K562 (cell line): ENCODE measurements around the gene ZNF121. TPM values are rescaled to one million over a fixed set of nuclear protein-coding genes. Genes with fewer than 3 reads are reported as not detected.

Experiments used
- CBFA2T2 ChIP-seq: fragments of 450-650 bp; conservative IDR thresholded peaks from 2 replicates; pipeline ENCODE4 v1.6.1; 2017; ENCODE audit warnings: mild to moderate bottlenecking
- HDAC8 ChIP-seq: fragments of 450-650 bp; IDR thresholded peaks from 2 replicates; pipeline ENCODE4 v1.6.1; 2016; ENCODE audit warnings: mild to moderate bottlenecking, missing genetic modification characterization, moderate library complexity, missing compliant biosample characterization
- HMGN3 ChIP-seq: IDR thresholded peaks from 2 replicates; pipeline ENCODE4 v1.6.1; 2011; ENCODE audit warnings: borderline replicate concordance, low read depth, mild to moderate bottlenecking, mixed read lengths, low read length; ENCODE audit not compliant: insufficient read length; ENCODE audit errors: extremely low read depth
- ILK ChIP-seq: fragments of 450-650 bp; IDR thresholded peaks from 2 replicates; pipeline ENCODE4 v1.6.1; 2016; ENCODE audit warnings: missing genetic modification characterization, low read depth, mild to moderate bottlenecking, missing compliant biosample characterization, moderate library complexity, borderline replicate concordance
- KLF6 ChIP-seq: fragments of 250-450 bp; sonication (Bioruptor Pico); IDR thresholded peaks from 2 replicates; pipeline ENCODE4 v1.4.0; 2020; ENCODE audit warnings: mild to moderate bottlenecking, moderate library complexity, borderline replicate concordance
- NR2C1 ChIP-seq, 2 experiments: fragments of 450-650 bp; IDR thresholded peaks; 2 replicates each; pipeline ENCODE4 v1.6.1; 2017; ENCODE audit warnings: mild to moderate bottlenecking in 2 of 2, antibody characterized with exemption in 1 of 2, inconsistent platforms in 1 of 2, missing compliant biosample characterization in 1 of 2, missing genetic modification characterization in 1 of 2
- OTX1 ChIP-seq: fragments of 450-650 bp; formaldehyde crosslinking; IDR thresholded peaks from 2 replicates; pipeline ENCODE4 v1.4.0; 2022; ENCODE audit warnings: mild to moderate bottlenecking
- RAD51 ChIP-seq: fragments of 450-650 bp; IDR thresholded peaks from 2 replicates; pipeline ENCODE4 v1.7.1; 2016; ENCODE audit warnings: low read depth, mild to moderate bottlenecking, borderline replicate concordance
- SIN3A ChIP-seq, 2 experiments: fragments of 150-350 bp in 1 of 2; IDR thresholded peaks; 2 replicates each; pipeline ENCODE4 v1.6.1; 2011 to 2016; ENCODE audit warnings: borderline replicate concordance in 2 of 2, low read depth in 2 of 2, low read length in 2 of 2, mild to moderate bottlenecking in 2 of 2, moderate library complexity in 2 of 2; ENCODE audit not compliant: control insufficient read depth in 1 of 2
- SLC30A9 ChIP-seq: fragments of 250-450 bp; sonication (Bioruptor Pico); IDR thresholded peaks from 2 replicates; pipeline ENCODE4 v1.8.0; 2022; ENCODE audit warnings: mild to moderate bottlenecking, moderate library complexity
- SMARCB1 ChIP-seq: IDR thresholded peaks from 2 replicates; pipeline ENCODE4 v1.6.1; 2011; ENCODE audit warnings: improper control_type of control experiment, low read depth; ENCODE audit not compliant: insufficient read length
- TOE1 ChIP-seq, 2 experiments: fragments of 450-650 bp in 1 of 2; sonication (generic) in 1 of 2; formaldehyde crosslinking in 1 of 2; IDR thresholded peaks; 2 replicates each; pipeline versions ENCODE4 v1.7.1 to v1.8.0; 2016 to 2022; ENCODE audit warnings: borderline replicate concordance in 2 of 2, mild to moderate bottlenecking in 2 of 2, antibody characterized with exemption in 1 of 2, inconsistent platforms in 1 of 2, low read depth in 1 of 2, missing genetic modification reagents in 1 of 2, moderate library complexity in 1 of 2
- ZFP1 ChIP-seq: fragments of 450-650 bp; formaldehyde crosslinking; IDR thresholded peaks from 2 replicates; pipeline ENCODE4 v1.4.0; 2020; ENCODE audit warnings: mild to moderate bottlenecking, mixed read lengths
- ZNF609 ChIP-seq: sonication (generic); formaldehyde crosslinking; IDR thresholded peaks from 2 replicates; pipeline ENCODE4 v1.8.1; 2023; ENCODE audit warnings: missing genetic modification reagents, mild to moderate bottlenecking, borderline replicate concordance
- polyA plus RNA-seq, 8 experiments: library from polyadenylated mRNA; depleted of rRNA in 4 of 8; stranded (reverse) in 5 of 8; unstranded in 3 of 8; fragments of >200 nt; fragmentation: Nextera tagmentation in 2 of 8; fragmentation: Illumina TruSeq in 1 of 8; extraction: Ambion mirVana in 2 of 8; extraction: Trizol in 1 of 8; gene quantifications; 2 replicates each; pipeline versions ENCODE4 v1.2.1 to v1.2.3, GENCODE V29; 2011 to 2014; ENCODE audit warnings: inconsistent platforms in 1 of 8, missing spikeins in 1 of 8
- total RNA-seq, 7 experiments: library from RNA; depleted of rRNA in 6 of 7; stranded (reverse); fragments of >200 nt in 6 of 7; fragmentation: Illumina TruSeq in 2 of 7; extraction: Trizol in 2 of 7; gene quantifications; 2 replicates each; pipeline versions ENCODE4 v1.2.1 to v1.2.3, GENCODE V29; 2011 to 2021; ENCODE audit warnings: low replicate concordance in 1 of 7
- TF ChIP-seq, protein P1 (sequence below): IDR thresholded peaks from 3 replicates; pipeline ENCODE4 v1.6.1; 2011; ENCODE audit warnings: borderline replicate concordance, mild to moderate bottlenecking, moderate library complexity; ENCODE audit not compliant: insufficient read length; ENCODE audit errors: extremely low read depth

Gene ZNF121
- total and polyA plus RNA-seq, 9 of the 15 experiments (the other 6 are each of a cell fraction or from before 2014, with no cell fraction given): 14.6 to 115 (median 33.4) TPM

- TF ChIP-seq, protein P1, sequence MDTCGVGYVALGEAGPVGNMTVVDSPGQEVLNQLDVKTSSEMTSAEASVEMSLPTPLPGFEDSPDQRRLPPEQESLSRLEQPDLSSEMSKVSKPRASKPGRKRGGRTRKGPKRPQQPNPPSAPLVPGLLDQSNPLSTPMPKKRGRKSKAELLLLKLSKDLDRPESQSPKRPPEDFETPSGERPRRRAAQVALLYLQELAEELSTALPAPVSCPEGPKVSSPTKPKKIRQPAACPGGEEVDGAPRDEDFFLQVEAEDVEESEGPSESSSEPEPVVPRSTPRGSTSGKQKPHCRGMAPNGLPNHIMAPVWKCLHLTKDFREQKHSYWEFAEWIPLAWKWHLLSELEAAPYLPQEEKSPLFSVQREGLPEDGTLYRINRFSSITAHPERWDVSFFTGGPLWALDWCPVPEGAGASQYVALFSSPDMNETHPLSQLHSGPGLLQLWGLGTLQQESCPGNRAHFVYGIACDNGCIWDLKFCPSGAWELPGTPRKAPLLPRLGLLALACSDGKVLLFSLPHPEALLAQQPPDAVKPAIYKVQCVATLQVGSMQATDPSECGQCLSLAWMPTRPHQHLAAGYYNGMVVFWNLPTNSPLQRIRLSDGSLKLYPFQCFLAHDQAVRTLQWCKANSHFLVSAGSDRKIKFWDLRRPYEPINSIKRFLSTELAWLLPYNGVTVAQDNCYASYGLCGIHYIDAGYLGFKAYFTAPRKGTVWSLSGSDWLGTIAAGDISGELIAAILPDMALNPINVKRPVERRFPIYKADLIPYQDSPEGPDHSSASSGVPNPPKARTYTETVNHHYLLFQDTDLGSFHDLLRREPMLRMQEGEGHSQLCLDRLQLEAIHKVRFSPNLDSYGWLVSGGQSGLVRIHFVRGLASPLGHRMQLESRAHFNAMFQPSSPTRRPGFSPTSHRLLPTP: no peak
- TF ChIP-seq HDAC8 (no peak), SIN3A (IDR thresholded peaks at IDR 0.05; ENCODE audit: borderline replicate concordance in 2 of 2, control insufficient read depth in 1 of 2, low read depth in 2 of 2, low read length in 2 of 2) (peak; percentile 26 to 81; a peak in 2 of 4 replicates), OTX1 (0 out of 2 replicates have a peak, but pooled peaks have one; percentile 83), TOE1 (IDR thresholded peaks at IDR 0.05; ENCODE audit: borderline replicate concordance) (peak; percentile 93), TOE1 (CRISPR knock-in tag; IDR thresholded peaks at IDR 0.05; ENCODE audit: borderline replicate concordance, low read depth) (no peak), ZFP1 (CRISPR knock-in tag) (no peak), SMARCB1 (no peak), ZNF609 (CRISPR knock-in tag) (no peak), HMGN3 (peak; percentile 38), KLF6 (CRISPR knock-in tag) (no peak), RAD51 (0 out of 2 replicates have a peak, but pooled peaks have one; percentile 23), SLC30A9 (CRISPR knock-in tag) (no peak), NR2C1 (IDR thresholded peaks at IDR 0.05) (peak; percentile 88), NR2C1 (tag; IDR thresholded peaks at IDR 0.05) (peak; percentile 77), ILK (no peak), CBFA2T2 (no peak)
Observed at GRCh38 chr19:9621156-9622037, 37.1 kb upstream of the ZNF121 start, which contains the start of gene ZNF561 (continued).
